Measurements from ENCODE around the gene PM20D1.

GRCh38 chr1:205791568-205792180, 58.3 kb downstream of the PM20D1 start:
- TF ChIP-seq CTCF (conservative IDR thresholded peaks at IDR 0.05) (peak; percentile 90), ZFX (IDR thresholded peaks at IDR 0.05) (no peak)
